ENCODE results near the gene PCNX1. TPM values are rescaled to one million over a fixed set of nuclear protein-coding genes. Genes with fewer than 3 reads are reported as not detected.

The PCNX1 gene
- total and polyA plus RNA-seq, 4 donors: 5.7 to 41.2 (median 18.2) TPM

DNA sequence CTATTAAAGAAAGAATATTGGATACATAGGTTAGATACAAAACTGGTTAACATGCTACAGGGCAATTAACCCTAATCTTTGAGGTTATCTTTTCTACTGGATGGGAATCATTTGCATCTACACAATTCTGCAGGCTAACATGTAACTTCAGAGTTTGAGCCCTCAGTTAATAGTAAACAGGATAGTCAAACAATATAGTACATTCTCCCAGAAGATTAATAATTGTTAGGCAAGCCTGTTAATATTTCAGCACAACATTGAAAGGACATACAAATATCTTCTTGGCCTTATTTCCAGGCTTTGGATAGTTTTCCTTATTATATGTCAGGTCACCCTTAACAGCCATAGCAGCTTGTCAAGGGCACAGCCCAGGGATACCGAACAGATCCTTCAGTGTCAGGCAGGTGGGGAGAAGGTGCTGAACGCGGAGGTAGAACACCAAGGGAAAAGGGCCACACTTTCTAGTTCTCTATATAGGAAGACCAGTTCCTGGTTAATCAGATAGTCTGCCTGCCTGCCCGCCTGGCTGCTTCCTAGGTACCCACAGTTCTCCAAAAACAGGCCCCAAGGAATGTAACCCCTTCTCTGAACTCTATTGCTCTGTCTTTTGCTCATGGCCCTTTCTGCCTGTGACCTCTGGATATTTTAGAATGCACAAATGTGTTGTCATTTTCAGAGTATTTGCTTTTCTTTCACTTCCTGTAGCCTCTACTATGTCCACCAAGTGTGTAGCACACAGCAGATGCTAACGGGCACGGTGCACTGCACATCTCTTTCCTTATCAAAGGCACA is 256.0 kb downstream of the PCNX1 start:
- Histone ChIP-seq H3K4me1 (ENCODE audit: control insufficient read depth in 4 of 4, insufficient read depth in 4 of 4, low read length in 3 of 4) (peaks cover 7 to 26% (median 24%) of the 10 kb centered on the region in 4 donors), H3K36me3 (ENCODE audit: control insufficient read depth in 4 of 4, insufficient read depth in 3 of 4, low read depth in 1 of 4, low read length in 3 of 4) (no peaks in the 10 kb centered on the region), H3K27me3 (ENCODE audit: control insufficient read depth in 4 of 4, insufficient read depth in 4 of 4, low read length in 3 of 4) (no peaks in the 10 kb centered on the region), H3K9ac (ENCODE audit: low read depth in 1 of 2, low read length in 2 of 2) (no peak overlapping the region), H3K27ac (ENCODE audit: low read depth in 1 of 2, low read length in 2 of 2) (peak overlapping the region; percentile 48 to 56), H3K9me3 (ENCODE audit: control insufficient read depth in 4 of 4, low read length in 3 of 4) (no peaks in the 10 kb centered on the region), H3K4me3 (ENCODE audit: low read depth in 1 of 3, low read length in 3 of 3) (no peak overlapping the region)
- TF ChIP-seq EGR1 (IDR thresholded peaks at IDR 0.05; ENCODE audit: low read depth in 2 of 2): no peak
- TF ChIP-seq, protein P1, sequence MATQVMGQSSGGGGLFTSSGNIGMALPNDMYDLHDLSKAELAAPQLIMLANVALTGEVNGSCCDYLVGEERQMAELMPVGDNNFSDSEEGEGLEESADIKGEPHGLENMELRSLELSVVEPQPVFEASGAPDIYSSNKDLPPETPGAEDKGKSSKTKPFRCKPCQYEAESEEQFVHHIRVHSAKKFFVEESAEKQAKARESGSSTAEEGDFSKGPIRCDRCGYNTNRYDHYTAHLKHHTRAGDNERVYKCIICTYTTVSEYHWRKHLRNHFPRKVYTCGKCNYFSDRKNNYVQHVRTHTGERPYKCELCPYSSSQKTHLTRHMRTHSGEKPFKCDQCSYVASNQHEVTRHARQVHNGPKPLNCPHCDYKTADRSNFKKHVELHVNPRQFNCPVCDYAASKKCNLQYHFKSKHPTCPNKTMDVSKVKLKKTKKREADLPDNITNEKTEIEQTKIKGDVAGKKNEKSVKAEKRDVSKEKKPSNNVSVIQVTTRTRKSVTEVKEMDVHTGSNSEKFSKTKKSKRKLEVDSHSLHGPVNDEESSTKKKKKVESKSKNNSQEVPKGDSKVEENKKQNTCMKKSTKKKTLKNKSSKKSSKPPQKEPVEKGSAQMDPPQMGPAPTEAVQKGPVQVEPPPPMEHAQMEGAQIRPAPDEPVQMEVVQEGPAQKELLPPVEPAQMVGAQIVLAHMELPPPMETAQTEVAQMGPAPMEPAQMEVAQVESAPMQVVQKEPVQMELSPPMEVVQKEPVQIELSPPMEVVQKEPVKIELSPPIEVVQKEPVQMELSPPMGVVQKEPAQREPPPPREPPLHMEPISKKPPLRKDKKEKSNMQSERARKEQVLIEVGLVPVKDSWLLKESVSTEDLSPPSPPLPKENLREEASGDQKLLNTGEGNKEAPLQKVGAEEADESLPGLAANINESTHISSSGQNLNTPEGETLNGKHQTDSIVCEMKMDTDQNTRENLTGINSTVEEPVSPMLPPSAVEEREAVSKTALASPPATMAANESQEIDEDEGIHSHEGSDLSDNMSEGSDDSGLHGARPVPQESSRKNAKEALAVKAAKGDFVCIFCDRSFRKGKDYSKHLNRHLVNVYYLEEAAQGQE (IDR thresholded peaks at IDR 0.05): peak; percentile 29
- no peak for TF ChIP-seq ZBTB33 (IDR thresholded peaks at IDR 0.05)
- peak; percentile 52 for TF ChIP-seq SP1 (IDR thresholded peaks at IDR 0.05)
- no peak for TF ChIP-seq FOXA1 (IDR thresholded peaks at IDR 0.05)
- TF ChIP-seq, protein P2, sequence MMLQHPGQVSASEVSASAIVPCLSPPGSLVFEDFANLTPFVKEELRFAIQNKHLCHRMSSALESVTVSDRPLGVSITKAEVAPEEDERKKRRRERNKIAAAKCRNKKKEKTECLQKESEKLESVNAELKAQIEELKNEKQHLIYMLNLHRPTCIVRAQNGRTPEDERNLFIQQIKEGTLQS (IDR thresholded peaks at IDR 0.05): no peak
- 46% methylated on average over 6 of the region's 6 CpGs for WGBS
- no peak for DNase-seq (ENCODE audit: low spot score)

DNA sequence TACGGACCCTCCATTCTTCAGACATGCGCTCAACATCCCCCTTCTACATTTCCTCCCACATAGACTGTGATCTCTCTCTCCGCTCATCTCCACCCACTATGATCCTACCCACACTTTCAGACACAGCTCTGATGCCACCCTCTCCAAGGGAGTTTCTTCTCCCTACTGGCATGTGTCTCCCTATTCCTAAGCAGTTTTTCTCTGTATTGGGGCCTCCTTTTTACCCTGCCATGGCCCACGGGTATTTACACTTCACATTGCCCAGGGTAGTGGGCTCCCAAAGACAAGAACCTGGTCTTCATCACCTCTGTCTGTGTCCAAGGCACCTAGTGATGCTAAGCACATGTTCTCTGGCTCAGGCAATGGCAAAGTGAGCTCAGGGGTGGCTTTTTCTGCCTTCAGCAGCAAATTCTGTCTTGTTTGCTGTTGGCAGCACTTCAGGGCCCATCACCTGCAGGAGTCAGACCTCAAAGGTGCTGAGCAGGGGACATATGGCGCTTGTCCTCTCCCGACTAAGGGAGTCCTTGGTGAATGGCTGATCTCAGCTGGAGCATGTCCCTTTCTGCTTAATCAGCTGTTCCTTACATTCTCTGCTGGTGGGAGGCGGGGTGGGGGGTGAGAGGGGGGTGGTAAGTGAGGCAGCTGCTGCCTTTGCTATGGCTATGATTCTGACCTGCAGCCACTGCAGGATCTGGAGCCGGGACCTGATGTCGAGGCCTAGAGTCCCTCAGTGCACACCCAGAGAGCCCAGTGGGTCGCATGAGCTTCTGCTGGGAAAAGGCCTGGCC is 256.8 kb downstream of the PCNX1 start:
- no peaks in the 10 kb centered on the region for H3K36me3 ChIP-seq (ENCODE audit: control insufficient read depth in 4 of 4, insufficient read depth in 3 of 4, low read depth in 1 of 4, low read length in 3 of 4)
- peak overlapping the region in 1 of 2 donors; percentile 48 for H3K27ac ChIP-seq (ENCODE audit: low read depth in 1 of 2, low read length in 2 of 2)
- 89% methylated on average over 10 of the region's 10 CpGs for WGBS

More for the DNA sequence above, 256.8 kb downstream of the PCNX1 start:
- no peak overlapping the region for H3K4me3 ChIP-seq (ENCODE audit: low read depth in 1 of 3, low read length in 3 of 3)
- H3K27me3 ChIP-seq (ENCODE audit: control insufficient read depth in 4 of 4, insufficient read depth in 4 of 4, low read length in 3 of 4): no peaks in the 10 kb centered on the region
- no peak for DNase-seq (ENCODE audit: low spot score)
- H3K9ac ChIP-seq (ENCODE audit: low read depth in 1 of 2, low read length in 2 of 2): no peak overlapping the region
- H3K9me3 ChIP-seq (ENCODE audit: control insufficient read depth in 4 of 4, low read length in 3 of 4): no peaks in the 10 kb centered on the region
- TF ChIP-seq ZBTB33 (IDR thresholded peaks at IDR 0.05): no peak
- TF ChIP-seq RXRA (IDR thresholded peaks at IDR 0.05): no peak
- TF ChIP-seq FOXA2 (IDR thresholded peaks at IDR 0.05): no peak
- TF ChIP-seq FOXA1 (IDR thresholded peaks at IDR 0.05): no peak
- no peak for TF ChIP-seq CTCF (IDR thresholded peaks at IDR 0.05; ENCODE audit: low read depth, low read length, missing input control)
- TF ChIP-seq, protein P2 (IDR thresholded peaks at IDR 0.05): no peak
- TF ChIP-seq MAX (IDR thresholded peaks at IDR 0.05): no peak
- TF ChIP-seq YY1 (IDR thresholded peaks at IDR 0.05): no peak
- no peak for TF ChIP-seq TAF1 (conservative IDR thresholded peaks at IDR 0.05)
- no peak for TF ChIP-seq SP1 (IDR thresholded peaks at IDR 0.05)
- no peak for TF ChIP-seq GABPA (IDR thresholded peaks at IDR 0.05 in 1 of 2, conservative IDR thresholded peaks at IDR 0.05 in 1 of 2)
- peaks cover 7 to 26% (median 24%) of the 10 kb centered on the region in 4 donors for H3K4me1 ChIP-seq (ENCODE audit: control insufficient read depth in 4 of 4, insufficient read depth in 4 of 4, low read length in 3 of 4)

All from liver (tissue), 9 donors.